Dermis microvascular lymphatic vessel endothelial cell (primary cell): Measurements from ENCODE around the gene GTF3C1. TPM values are rescaled to one million over a fixed set of nuclear protein-coding genes. Genes with fewer than 3 reads are reported as not detected.

Experiments used
- DNase-seq, 2 donors: peaks; one replicate each; pipeline versions ENCODE4 v3.0.0 to v3.0.0-alpha.2; 2010; ENCODE audit warnings: low read depth in 2 of 2
- total RNA-seq: library from RNA; depleted of rRNA; stranded (reverse); fragments of >200 nt; gene quantifications from 2 replicates; pipeline ENCODE4 v1.2.1, GENCODE V29; 2014

GTF3C1 gene
- total RNA-seq, 1 donor from 2014 or later = 51.9 TPM

DNA sequence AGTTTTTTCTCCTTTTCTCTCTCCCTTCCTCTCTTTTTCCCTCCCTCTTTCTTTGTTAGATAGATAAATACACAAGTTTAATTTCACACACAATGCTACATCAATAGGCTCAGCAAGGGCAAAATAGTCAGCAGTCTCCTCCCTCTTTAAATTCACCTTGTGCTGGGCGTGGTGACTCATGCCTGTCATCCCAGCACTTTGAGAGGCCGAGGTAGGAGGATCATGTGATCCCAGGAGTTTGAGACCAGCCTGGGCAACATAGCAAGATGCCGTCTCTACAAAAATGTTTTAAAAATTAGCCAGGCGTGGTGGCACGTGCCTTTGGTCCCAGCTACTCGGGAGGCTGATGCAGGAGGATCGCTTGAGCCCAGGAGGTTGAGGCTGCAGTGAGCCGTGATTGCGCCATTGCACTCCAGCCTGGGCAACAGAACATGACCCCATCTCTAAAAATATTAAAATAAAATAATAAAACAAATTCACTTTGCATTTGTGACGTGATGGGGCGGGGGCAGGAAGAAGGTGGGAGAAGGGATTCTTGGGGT, 120.3 kb downstream of the GTF3C1 start:
- DNase-seq = no peak

DNA sequence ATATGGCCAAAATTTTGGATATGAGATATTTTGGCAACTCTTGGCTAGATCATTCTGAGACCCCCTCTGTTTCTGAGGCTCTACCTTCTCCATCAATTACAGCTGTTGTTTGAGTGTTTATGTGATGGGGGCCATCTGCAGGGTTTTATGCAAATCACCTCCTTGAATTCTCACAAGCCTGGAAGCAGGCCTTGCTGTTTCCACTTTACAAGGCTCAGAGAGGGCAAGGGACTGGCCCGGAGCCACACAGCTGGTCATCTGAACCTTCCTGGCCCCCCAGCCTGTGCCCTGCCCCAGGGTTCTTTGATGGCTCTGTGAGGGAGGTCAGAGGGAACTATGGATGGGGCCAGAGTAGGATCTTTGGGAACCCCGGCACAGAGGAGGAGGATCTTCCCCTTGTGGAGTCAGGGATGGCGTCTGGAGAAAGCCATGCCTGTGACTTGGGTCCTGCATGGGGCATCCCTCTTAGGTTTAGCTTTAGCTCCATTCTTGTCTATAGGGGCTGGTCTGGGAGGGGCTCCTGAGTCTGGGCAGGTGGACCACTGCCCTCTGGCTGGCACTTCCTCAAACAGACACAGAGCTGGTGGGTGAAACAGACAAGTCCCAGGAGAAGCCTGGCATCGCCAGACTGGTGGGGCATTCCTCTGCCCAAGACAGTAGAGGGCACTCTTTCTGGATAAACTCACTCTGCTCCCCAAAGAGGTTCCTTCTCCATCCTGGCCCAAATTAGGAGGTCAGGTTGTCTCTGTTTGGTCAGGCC, 121.5 kb downstream of the GTF3C1 start:
- no peak for DNase-seq

DNA sequence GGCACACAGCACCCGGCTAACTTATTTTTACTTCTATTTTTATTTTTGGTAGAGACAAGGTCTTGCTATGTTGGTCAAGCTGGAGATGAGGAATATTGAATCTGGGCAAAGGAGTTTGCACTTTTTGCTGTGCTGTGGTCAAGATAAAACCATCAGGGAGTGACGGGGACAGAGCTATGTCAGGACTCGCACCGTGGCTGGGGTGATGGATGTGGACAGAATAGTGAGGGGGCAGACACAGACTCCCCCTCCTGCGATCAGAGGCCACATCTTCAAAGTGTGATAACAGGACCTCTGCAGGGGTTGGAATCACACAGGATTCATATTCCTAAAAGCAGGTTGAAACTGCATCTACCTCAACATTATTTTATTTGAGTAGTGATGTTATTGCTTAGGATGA, 122.2 kb downstream of the GTF3C1 start:
- DNase-seq = no peak

DNA sequence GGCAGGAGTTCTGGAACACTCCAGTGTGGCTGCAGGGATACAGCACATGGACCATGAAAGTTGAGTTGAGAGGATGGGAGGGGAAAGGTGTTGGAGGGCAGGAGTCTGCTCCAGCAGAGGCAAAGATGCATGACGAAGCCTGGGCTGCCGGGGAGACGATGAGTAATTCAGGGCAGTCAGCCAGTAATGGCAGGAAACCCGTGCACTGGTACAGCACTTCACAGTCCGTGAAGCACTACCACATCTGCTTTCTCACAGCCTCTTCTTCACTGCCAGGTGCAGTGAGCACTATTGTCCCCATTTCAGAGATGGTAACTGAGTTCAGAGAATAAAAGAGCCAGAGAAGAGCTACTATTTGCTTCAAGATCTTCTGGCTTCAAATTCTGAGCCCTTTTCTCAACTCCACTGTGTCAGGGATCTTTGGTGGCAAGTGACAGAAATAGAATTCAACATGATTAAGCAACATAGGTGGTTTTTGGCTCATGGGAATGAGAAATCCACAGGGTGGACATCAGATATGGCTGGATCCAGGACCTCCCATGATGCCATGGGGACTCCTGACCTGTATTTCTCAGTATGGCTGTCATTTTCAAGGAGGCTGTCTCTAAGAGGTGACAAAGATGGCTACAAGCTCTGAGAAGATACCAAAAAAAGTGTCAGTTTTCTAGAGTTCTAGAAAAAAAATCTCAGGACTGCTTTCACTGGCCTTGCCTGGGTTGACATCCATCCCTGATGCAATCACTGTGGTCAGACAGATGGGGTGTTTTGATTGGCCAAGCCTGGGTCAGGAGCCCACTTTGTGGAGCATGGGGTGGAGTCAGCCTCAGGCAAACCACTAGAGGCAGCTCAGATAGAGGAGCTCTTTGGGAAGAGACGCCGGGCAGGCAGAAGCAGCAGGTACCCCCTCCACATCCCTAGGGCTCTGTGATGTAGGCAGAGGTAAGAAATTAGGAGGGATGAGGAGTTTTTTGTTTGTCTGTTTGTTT, 123.0 kb downstream of the GTF3C1 start:
- peak in 1 of 2 donors; percentile 56 for DNase-seq

DNA sequence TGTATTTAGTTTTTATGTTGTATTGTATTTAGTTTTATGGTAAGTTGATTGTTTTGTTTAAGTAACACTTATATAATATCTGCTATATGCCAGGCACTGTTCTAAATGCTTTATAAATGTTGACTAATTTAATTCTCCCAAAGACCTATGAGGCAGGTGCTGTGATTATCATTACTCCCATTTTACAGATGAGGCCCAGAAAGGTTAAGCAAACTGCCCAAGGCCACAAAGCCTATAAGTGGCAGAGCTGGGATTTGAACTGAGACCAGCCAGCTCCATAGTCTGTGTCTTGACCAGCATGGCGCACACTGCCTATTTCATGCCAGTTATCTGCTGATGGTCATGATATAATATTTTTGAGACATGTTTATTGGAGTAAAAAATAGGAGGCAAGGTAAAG, 123.8 kb downstream of the GTF3C1 start:
- no peak for DNase-seq

DNA sequence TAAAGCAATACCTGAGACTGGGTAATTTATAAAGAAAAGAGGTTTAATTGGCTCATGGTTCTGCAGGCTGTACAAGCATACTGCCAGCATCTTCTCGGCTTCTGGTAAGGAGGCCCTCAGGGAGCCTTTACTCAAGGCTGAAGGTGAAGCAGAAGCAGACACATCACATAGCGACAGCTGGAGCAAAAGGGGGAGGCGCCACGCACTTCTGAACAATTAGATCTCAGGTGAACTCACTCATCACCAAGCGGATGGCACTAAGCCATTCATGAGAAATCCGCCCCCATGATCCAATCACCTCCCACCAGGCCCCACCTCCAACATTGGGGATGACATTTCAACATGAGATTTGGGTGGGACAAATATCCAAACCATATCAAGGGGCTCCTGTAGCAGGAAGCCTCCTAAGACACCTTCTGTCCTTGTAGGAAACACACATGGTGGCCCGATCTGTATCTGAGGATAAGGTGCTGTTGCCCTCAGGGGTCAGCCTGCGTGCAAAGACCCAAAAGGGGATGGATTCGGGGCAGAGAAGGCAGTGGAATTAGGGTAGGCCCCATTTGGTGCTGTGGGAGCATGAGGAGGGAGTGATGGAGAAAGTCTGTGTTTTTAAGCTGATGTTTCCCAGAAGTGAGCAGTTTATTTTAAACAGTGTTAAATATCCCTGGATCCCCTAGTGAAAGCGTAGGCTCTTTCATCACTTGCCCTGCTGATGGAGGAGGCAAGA, 124.8 kb downstream of the GTF3C1 start:
- no peak for DNase-seq

DNA sequence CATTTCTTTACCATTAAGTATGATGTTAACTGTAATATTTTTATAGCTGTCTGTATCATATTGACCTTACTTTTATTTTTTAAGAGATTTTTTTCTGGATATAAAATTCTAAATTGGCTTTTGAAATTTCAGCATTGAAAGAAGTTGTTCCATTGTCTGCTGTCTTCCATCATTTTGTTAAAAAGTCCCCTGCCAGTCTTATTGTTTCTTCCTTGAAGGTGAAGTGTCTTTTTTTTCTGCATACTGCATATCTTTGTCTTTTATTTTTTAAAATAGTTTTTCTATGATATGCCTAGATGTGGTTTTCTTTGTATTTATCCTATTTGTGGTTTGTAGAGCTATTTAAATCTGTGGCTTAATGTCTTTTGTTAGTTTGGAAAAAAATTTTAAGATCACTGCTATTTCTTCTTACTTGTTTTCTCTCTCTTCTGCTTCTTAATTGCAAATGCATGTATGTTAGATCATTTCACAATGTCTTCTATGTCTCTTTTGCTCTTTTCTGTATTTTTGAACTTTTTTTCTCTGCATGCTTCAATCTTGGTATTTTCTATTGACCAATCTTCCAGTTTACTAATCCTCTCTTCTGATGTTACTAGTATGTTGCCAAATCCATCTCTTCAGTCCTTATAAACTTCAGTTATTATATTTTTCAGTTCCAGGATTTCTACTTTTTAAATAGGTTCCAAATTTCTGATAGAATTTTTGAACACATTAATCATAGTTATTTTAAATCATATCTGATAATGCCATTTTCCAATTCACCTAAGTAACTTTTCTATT, 127.6 kb downstream of the GTF3C1 start:
- no peak for DNase-seq

DNA sequence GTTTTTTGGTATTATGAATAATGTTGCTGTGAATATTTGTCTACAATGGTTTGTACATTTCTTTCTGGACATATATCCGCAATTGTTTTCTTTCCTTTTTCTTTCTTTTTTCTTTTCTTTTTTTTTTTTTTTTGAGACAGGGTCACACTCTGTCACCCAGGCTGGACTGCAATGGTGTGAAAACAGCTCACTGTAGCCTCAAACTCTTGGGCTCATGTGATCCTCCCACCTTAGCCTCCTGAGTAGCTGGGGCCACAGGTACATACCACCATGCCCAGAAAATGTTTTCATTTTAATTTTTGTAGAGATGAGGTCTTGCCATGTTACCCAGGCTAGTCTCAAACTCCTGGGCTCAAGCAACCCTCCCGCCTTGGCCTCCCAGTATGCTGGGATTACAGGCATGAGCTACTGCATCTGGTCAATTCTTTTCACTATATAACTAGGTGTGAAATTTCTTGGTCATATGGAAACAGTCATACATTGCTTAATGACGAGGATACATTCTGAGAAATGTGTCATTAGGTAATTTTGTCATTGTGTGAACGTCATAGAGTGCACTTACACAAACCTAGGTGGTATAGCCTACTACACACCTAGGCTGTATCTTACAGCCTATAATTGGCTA, 132.6 kb downstream of the GTF3C1 start:
- no peak for DNase-seq

DNA sequence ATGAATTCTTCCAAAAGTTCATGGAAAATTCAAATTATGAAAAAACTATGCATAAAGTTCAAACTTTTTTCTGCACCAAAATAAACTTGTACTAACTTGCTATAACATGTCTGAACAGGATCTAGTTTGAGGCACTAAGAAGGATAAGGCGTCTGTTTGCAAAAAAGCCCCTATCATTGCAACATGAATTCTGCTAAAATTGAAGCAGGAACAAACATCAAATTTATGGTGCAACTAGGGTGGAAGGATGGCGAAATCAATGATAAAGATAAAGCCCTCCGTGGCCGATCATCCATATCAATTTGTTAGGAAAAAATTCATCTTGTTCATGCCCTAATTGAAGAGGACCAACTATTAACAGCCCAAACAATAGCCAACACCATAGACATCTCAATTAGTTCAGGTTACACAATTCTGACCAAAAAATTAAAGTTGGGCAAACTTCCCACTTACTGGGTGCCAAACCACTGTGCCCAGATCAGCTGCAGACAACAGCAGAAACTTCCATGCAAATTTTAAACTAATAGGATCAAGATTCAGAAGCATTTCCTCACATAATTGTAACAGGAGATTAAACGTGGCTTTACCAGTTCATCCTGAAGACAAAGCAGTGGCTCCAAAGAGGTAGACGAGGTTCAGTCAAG, 134.8 kb downstream of the GTF3C1 start:
- no peak for DNase-seq

DNA sequence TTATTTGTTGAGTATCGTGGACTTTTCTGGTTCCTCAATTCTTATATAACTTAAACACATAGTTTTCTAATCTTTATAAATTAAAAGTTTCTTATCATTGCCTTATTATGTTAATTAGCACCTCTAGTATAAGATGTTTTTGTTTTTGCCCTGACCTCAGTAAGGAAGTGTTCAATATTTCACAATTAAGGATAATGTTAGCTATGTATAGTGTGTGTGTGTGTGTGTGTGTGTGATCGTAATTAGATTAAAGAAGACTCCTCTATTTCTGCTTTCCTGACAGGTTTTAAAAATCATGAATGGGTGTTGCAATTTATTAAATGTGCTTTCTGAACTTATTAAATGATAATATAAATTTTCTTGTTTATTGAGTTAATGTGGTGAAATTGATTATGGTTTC, 135.8 kb downstream of the GTF3C1 start:
- no peak for DNase-seq

DNA sequence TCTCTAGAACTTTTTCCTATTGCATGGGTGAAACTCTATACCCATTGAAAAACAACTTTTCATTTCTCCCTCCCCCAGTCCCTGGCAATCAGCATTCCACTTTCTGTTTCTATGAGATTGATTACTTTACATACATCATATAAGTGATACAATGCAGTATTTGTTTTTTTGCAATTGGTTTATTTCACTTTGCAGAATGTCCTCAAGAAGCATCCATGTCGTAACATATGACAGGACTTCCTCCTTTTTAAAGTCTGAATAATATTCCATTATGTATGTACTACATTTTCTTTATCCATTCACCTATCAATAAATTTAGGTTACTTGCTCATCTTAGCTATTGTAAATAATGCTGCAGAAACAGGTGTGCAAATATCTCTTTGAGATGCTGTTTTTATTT, 139.0 kb downstream of the GTF3C1 start:
- DNase-seq = no peak

Other genes starting within 250 kb of the GTF3C1 start
- 13.5 and 14.5 TPM in 2 replicates for gene IL4R, start 235.9 kb downstream of the GTF3C1 start, total RNA-seq
- gene IL21R, start 147.7 kb downstream of the GTF3C1 start, total RNA-seq = under 0.01 and 0.13 TPM in 2 replicates
- 13.1 and 15.9 TPM in 2 replicates for gene KATNIP, start 231 bp upstream of the GTF3C1 start, total RNA-seq